ENCODE measurements around the gene ERC2. TPM values are rescaled to one million over a fixed set of nuclear protein-coding genes. Genes with fewer than 3 reads are reported as not detected.

Gene ERC2
- total and polyA plus RNA-seq, 2 donors (not counting 1 experiment from before 2014, with no cell fraction given) = 0.14 to 0.17 TPM

DNA sequence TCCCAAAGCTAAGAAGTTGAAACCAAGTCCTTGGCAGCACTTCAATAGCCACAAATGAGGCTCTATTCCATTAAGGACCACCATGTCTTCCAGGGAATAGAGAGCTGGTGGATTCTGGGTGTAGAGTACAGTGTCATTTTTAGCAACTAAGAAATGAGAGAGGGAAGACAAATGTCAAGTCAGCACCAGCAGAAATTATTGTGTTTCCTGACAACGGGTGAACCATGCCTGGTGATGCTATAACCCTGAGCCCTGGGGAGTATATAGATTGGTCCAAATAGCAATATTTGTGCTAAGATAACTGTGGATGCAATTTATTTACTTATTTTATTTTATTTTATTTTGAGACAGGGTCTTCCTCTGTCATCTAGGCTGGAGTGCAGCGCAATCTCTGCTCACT, 675.5 kb downstream of the ERC2 start:
- Histone ChIP-seq H3K36me3 (ENCODE audit: control insufficient read depth, insufficient read depth, low read length) (no peaks in the 10 kb centered on the region), H3K4me3 (replicated peaks in 1 of 4; ENCODE audit: control extremely low read depth in 1 of 4, insufficient read depth in 1 of 4, low read depth in 3 of 4, low read length in 4 of 4) (no peak overlapping the region), H3K79me2 (ENCODE audit: control insufficient read depth, insufficient read depth, low read length) (no peaks in the 10 kb centered on the region), H3K4me2 (ENCODE audit: extremely low read depth, insufficient read depth, low read length) (no peak overlapping the region), H3K9ac (ENCODE audit: insufficient read depth, low read length) (no peak overlapping the region), H3K27me3 (ENCODE audit: control insufficient read depth, insufficient read depth, low read length) (no peaks in the 10 kb centered on the region), H3K27ac (ENCODE audit: insufficient read depth, low read length) (no peak overlapping the region), H3K9me3 (ENCODE audit: control insufficient read depth, insufficient read depth, low read depth, low read length) (no peaks in the 10 kb centered on the region), H4K20me1 (ENCODE audit: control insufficient read depth, extremely low read depth, insufficient read depth, low read length) (no peaks in the 10 kb centered on the region), H2AFZ (ENCODE audit: low read length) (no peak overlapping the region), H3K4me1 (ENCODE audit: control insufficient read depth, extremely low read depth, insufficient read depth, low read length) (peaks cover 2% of the 10 kb centered on the region)
- TF ChIP-seq, protein P1, sequence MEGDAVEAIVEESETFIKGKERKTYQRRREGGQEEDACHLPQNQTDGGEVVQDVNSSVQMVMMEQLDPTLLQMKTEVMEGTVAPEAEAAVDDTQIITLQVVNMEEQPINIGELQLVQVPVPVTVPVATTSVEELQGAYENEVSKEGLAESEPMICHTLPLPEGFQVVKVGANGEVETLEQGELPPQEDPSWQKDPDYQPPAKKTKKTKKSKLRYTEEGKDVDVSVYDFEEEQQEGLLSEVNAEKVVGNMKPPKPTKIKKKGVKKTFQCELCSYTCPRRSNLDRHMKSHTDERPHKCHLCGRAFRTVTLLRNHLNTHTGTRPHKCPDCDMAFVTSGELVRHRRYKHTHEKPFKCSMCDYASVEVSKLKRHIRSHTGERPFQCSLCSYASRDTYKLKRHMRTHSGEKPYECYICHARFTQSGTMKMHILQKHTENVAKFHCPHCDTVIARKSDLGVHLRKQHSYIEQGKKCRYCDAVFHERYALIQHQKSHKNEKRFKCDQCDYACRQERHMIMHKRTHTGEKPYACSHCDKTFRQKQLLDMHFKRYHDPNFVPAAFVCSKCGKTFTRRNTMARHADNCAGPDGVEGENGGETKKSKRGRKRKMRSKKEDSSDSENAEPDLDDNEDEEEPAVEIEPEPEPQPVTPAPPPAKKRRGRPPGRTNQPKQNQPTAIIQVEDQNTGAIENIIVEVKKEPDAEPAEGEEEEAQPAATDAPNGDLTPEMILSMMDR (conservative IDR thresholded peaks at IDR 0.05 in 1 of 2, IDR thresholded peaks at IDR 0.05 in 1 of 2; ENCODE audit: low read depth in 1 of 2, low read length in 2 of 2) = no peak
- TF ChIP-seq EZH2 (IDR thresholded peaks at IDR 0.05; ENCODE audit: low read length, missing control alignments) = no peak
- no peak for DNase-seq (ENCODE audit: low read depth in 2 of 2)

DNA sequence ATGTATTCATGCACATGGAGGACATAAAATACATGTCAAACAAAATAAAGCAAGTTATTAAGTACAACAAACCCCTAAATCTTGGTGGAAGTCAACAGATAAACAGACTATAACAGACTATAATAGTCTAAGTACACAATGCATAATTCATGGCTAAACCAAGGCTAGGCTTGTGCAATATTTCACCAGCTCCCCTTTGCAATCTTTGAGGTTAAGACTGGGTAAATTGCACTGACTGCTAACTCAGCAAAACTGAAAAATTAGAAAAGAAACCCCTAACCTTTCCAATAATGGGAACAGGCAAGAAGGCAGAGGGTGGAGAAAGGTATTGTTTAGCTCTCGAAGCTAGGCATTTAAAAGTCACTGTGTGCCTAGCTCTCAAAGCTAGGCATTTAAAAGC, 676.3 kb downstream of the ERC2 start:
- H2AFZ ChIP-seq (ENCODE audit: low read length) = no peak overlapping the region
- no peaks in the 10 kb centered on the region for H3K79me2 ChIP-seq (ENCODE audit: control insufficient read depth, insufficient read depth, low read length)
- H3K27me3 ChIP-seq (ENCODE audit: control insufficient read depth, insufficient read depth, low read length) = no peaks in the 10 kb centered on the region
- H3K4me2 ChIP-seq (ENCODE audit: extremely low read depth, insufficient read depth, low read length) = no peak overlapping the region
- H3K36me3 ChIP-seq (ENCODE audit: control insufficient read depth, insufficient read depth, low read length) = no peaks in the 10 kb centered on the region
- no peak for DNase-seq (ENCODE audit: low read depth in 2 of 2)
- no peak overlapping the region for H3K9ac ChIP-seq (ENCODE audit: insufficient read depth, low read length)
- no peaks in the 10 kb centered on the region for H3K9me3 ChIP-seq (ENCODE audit: control insufficient read depth, insufficient read depth, low read depth, low read length)
- no peak overlapping the region for H3K4me3 ChIP-seq (replicated peaks in 1 of 4; ENCODE audit: control extremely low read depth in 1 of 4, insufficient read depth in 1 of 4, low read depth in 3 of 4, low read length in 4 of 4)
- no peak overlapping the region for H3K27ac ChIP-seq (ENCODE audit: insufficient read depth, low read length)
- TF ChIP-seq EZH2 (IDR thresholded peaks at IDR 0.05; ENCODE audit: low read length, missing control alignments) = no peak
- TF ChIP-seq, protein P1 (conservative IDR thresholded peaks at IDR 0.05 in 1 of 2, IDR thresholded peaks at IDR 0.05 in 1 of 2; ENCODE audit: low read depth in 1 of 2, low read length in 2 of 2) = no peak
- H4K20me1 ChIP-seq (ENCODE audit: control insufficient read depth, extremely low read depth, insufficient read depth, low read length) = no peaks in the 10 kb centered on the region
- H3K4me1 ChIP-seq (ENCODE audit: control insufficient read depth, extremely low read depth, insufficient read depth, low read length) = peaks cover 2% of the 10 kb centered on the region

DNA sequence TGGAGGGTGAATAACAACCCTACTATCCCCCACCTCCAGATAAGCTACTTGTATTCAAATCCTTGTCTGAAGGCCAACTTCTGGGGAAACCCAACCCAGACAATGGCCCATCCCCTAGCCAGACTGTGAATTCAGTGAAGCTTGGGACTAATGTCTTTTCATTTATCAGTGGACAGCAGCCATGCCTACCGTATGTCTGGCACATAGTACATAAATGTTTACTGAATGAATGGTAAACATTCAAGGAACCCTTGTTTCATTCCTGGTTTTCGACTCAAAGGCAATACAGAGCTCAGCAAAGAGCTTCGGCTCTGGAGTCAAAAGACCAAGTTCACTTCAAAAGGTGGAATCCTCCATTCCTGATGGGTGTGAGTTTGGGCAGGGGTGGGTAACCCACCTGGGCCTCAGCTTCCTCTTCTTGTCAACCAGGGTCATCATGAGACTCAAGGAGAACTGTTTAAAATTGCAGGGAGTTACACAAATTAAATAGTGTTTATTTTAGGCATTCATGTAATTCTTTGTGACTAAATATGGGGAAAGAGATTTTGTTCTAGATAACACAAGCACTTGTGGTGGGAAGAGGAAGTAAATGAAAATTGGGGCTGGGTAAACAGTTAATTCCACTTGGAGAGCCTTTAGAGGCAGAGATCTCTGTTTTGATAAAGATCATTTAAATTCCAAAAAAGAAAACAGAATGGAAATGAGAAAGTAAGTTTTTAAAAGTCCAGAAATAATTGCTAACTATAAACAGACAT, 677.5 kb downstream of the ERC2 start:
- TF ChIP-seq EZH2 (IDR thresholded peaks at IDR 0.05; ENCODE audit: low read length, missing control alignments) = no peak
- TF ChIP-seq, protein P1 (conservative IDR thresholded peaks at IDR 0.05 in 1 of 2, IDR thresholded peaks at IDR 0.05 in 1 of 2; ENCODE audit: low read depth in 1 of 2, low read length in 2 of 2) = no peak
- Histone ChIP-seq H3K36me3 (ENCODE audit: control insufficient read depth, insufficient read depth, low read length) (no peaks in the 10 kb centered on the region), H3K4me2 (ENCODE audit: extremely low read depth, insufficient read depth, low read length) (no peak overlapping the region), H3K27me3 (ENCODE audit: control insufficient read depth, insufficient read depth, low read length) (no peaks in the 10 kb centered on the region), H3K79me2 (ENCODE audit: control insufficient read depth, insufficient read depth, low read length) (no peaks in the 10 kb centered on the region), H2AFZ (ENCODE audit: low read length) (no peak overlapping the region), H3K4me1 (ENCODE audit: control insufficient read depth, extremely low read depth, insufficient read depth, low read length) (peaks cover 2% of the 10 kb centered on the region), H3K9me3 (ENCODE audit: control insufficient read depth, insufficient read depth, low read depth, low read length) (no peaks in the 10 kb centered on the region), H3K27ac (ENCODE audit: insufficient read depth, low read length) (no peak overlapping the region), H4K20me1 (ENCODE audit: control insufficient read depth, extremely low read depth, insufficient read depth, low read length) (no peaks in the 10 kb centered on the region), H3K9ac (ENCODE audit: insufficient read depth, low read length) (no peak overlapping the region), H3K4me3 (replicated peaks in 1 of 4; ENCODE audit: control extremely low read depth in 1 of 4, insufficient read depth in 1 of 4, low read depth in 3 of 4, low read length in 4 of 4) (no peak overlapping the region)
- DNase-seq (ENCODE audit: low read depth in 2 of 2) = peak in 1 of 2 donors; percentile 27

Data from fibroblast of lung (primary cell).